K562 (cell line): Measurements from ENCODE around the gene AP1AR. TPM values are rescaled to one million over a fixed set of nuclear protein-coding genes. Genes with fewer than 3 reads are reported as not detected.

ENCODE experiments used
- ATAC-seq: fragments of 200-7000 bp; cut with Tn5 transposase; 3 replicates; pipeline ENCODE4 v1.9.1; 2020; ENCODE audit warnings: moderate library complexity
- BruUV-seq: library from RNA; stranded (reverse); fragments of 400-500 nt; replicated peaks from 2 replicates; lab custom pipeline; 2021; lab: Mats Ljungman, UMichigan
- CTCF ChIA-PET: fragments of 300-600 bp; formaldehyde crosslinking; extraction: SDS; loops from one replicate; lab custom pipeline; 2021; ENCODE audit warnings: low intra/inter-chr PET ratio; lab: Yijun Ruan, JAX
- POLR2A ChIA-PET: fragments of 300-600, 350-650 bp; sonication (Branson Sonifier 250); formaldehyde crosslinking; extraction: SDS; loops from one replicate; lab custom pipeline; 2021; ENCODE audit warnings: antibody characterized with exemption, inconsistent platforms; lab: Yijun Ruan, JAX
- DNase-seq, 4 experiments: peaks; one replicate each; pipeline versions ENCODE4 v3.0.0 to v3.0.0-alpha.2; 2011 to 2018; ENCODE audit warnings: low spot score in 3 of 4, mixed read lengths in 3 of 4; ENCODE audit errors: extremely low read depth in 1 of 4
- FAIRE-seq: peaks from 2 replicates; lab custom pipeline; 2011; peaks lifted over from hg19 to GRCh38; lab: Jason Lieb, UNC
- H2AFZ ChIP-seq: 2 replicates; pipeline ENCODE4 v1.6.0; 2011; ENCODE audit warnings: low read depth, low read length, control low read depth, inconsistent platforms
- H3K27ac ChIP-seq: fragments of 200-600 bp; 3 replicates; pipeline ENCODE4 v1.8.0; 2011; ENCODE audit warnings: low read depth, mild to moderate bottlenecking, control low read depth, inconsistent platforms, low read length, moderate library complexity, mixed read lengths; ENCODE audit errors: extremely low read depth
- H3K27me3 ChIP-seq, 2 experiments: fragments of 300-600 bp in 1 of 2; 2 replicates in 1 of 2; 3 replicates in 1 of 2; pipeline versions ENCODE4 v1.6.0 to v1.8.0; 2011; ENCODE audit warnings: inconsistent platforms in 2 of 2, low read length in 2 of 2, mild to moderate bottlenecking in 1 of 2, mixed read lengths in 1 of 2, moderate library complexity in 1 of 2; ENCODE audit not compliant: control insufficient read depth in 2 of 2, insufficient read depth in 2 of 2
- H3K36me3 ChIP-seq: fragments of 300-600 bp; 3 replicates; pipeline ENCODE4 v1.8.0; 2011; ENCODE audit warnings: mild to moderate bottlenecking, low read length, inconsistent platforms; ENCODE audit not compliant: control insufficient read depth, insufficient read depth
- H3K4me1 ChIP-seq, 2 experiments: fragments of 200-600 bp in 1 of 2; replicated peaks in 1 of 2; 2 replicates in 1 of 2; 3 replicates in 1 of 2; pipeline versions ENCODE4 v1.5.1 to v1.8.0; 2011; ENCODE audit warnings: inconsistent platforms in 2 of 2, low read length in 2 of 2, mild to moderate bottlenecking in 1 of 2, mixed read lengths in 1 of 2, moderate library complexity in 1 of 2; ENCODE audit not compliant: control insufficient read depth in 2 of 2, insufficient read depth in 2 of 2
- H3K4me2 ChIP-seq: 2 replicates; pipeline ENCODE4 v1.6.1; 2011; ENCODE audit warnings: low read length, control low read depth, inconsistent platforms, mixed read lengths; ENCODE audit not compliant: insufficient read depth
- H3K4me3 ChIP-seq: fragments of 200-600 bp; sonication (generic), shearing (Covaris generic); 2 replicates; pipeline ENCODE4 v1.5.1; 2016; ENCODE audit warnings: control low read depth, inconsistent platforms
- H3K79me2 ChIP-seq: fragments of 200-600 bp; 3 replicates; pipeline ENCODE4 v1.8.0; 2011; ENCODE audit warnings: low read length, inconsistent platforms; ENCODE audit not compliant: control insufficient read depth, insufficient read depth
- H3K9ac ChIP-seq, 2 experiments: 2 replicates each; pipeline versions ENCODE4 v1.6.0 to v1.6.1; 2011; ENCODE audit warnings: low read depth in 2 of 2, low read length in 2 of 2, control low read depth in 1 of 2, inconsistent platforms in 1 of 2, mild to moderate bottlenecking in 1 of 2, mixed read lengths in 1 of 2; ENCODE audit not compliant: insufficient read depth in 1 of 2
- H3K9me1 ChIP-seq: one replicate; pipeline ENCODE4 v1.6.0; 2011; ENCODE audit warnings: inconsistent platforms, mild to moderate bottlenecking, low read length, moderate library complexity; ENCODE audit not compliant: control insufficient read depth, insufficient read depth
- H3K9me3 ChIP-seq: replicated peaks from 2 replicates; pipeline ENCODE4 v1.5.1; 2011; ENCODE audit warnings: low read depth, low read length, inconsistent platforms; ENCODE audit not compliant: control insufficient read depth, insufficient read depth
- H4K20me1 ChIP-seq: replicated peaks from 2 replicates; pipeline ENCODE4 v1.6.1; 2011; ENCODE audit warnings: low read length, inconsistent platforms, mixed read lengths; ENCODE audit not compliant: control insufficient read depth, insufficient read depth
- CTCFL ChIP-seq: IDR thresholded peaks from 2 replicates; pipeline ENCODE4 v1.6.1; 2011; ENCODE audit warnings: borderline replicate concordance, low read depth, mild to moderate bottlenecking, moderate library complexity, low read length; ENCODE audit not compliant: insufficient read depth, poor library complexity, severe bottlenecking
- ETV1 ChIP-seq: fragments of 450-650 bp; conservative IDR thresholded peaks from 2 replicates; pipeline ENCODE4 v1.6.1; 2016; ENCODE audit warnings: missing genetic modification characterization, control low read depth, low read depth, missing compliant biosample characterization
- GTF2A2 ChIP-seq: IDR thresholded peaks from 2 replicates; pipeline ENCODE4 v1.6.1; 2016; ENCODE audit warnings: mild to moderate bottlenecking, missing genetic modification characterization, missing compliant biosample characterization
- GTF2F1 ChIP-seq: IDR thresholded peaks from 2 replicates; pipeline ENCODE4 v1.6.1; 2011; ENCODE audit warnings: low read depth, low read length, improper control_type of control experiment
- HINFP ChIP-seq: fragments of 450-650 bp; conservative IDR thresholded peaks from 2 replicates; pipeline ENCODE4 v1.6.1; 2016; ENCODE audit warnings: missing genetic modification characterization, low read depth, mild to moderate bottlenecking, control low read depth, missing compliant biosample characterization
- HOXB6 ChIP-seq: fragments of 250-450 bp; sonication (Bioruptor Pico); IDR thresholded peaks from 2 replicates; pipeline ENCODE4 v1.5.1; 2022; ENCODE audit warnings: mild to moderate bottlenecking, borderline replicate concordance
- KAT2B ChIP-seq: IDR thresholded peaks from one replicate; pipeline ENCODE4 v1.6.1; 2012; ENCODE audit warnings: low read depth, mild to moderate bottlenecking, control low read depth, inconsistent platforms, low read length, moderate library complexity
- MXD1 ChIP-seq: fragments of 250-450 bp; sonication (Bioruptor Pico); IDR thresholded peaks from 2 replicates; pipeline ENCODE4 v1.8.0; 2021; ENCODE audit warnings: borderline replicate concordance, mild to moderate bottlenecking, moderate library complexity; ENCODE audit not compliant: poor library complexity, severe bottlenecking
- PCBP1 ChIP-seq: fragments of 200-400 bp; formaldehyde crosslinking; IDR thresholded peaks from 2 replicates; pipeline ENCODE4 v1.6.1; 2018; ENCODE audit warnings: mild to moderate bottlenecking, low read depth, low read length; ENCODE audit not compliant: poor library complexity, severe bottlenecking
- PREB ChIP-seq: sonication (generic); formaldehyde crosslinking; IDR thresholded peaks from 2 replicates; pipeline ENCODE4 v1.8.1; 2023; ENCODE audit warnings: mild to moderate bottlenecking, missing genetic modification reagents
- ZNF175 ChIP-seq: fragments of 200-800 bp; sonication (Bioruptor generic); IDR thresholded peaks from 2 replicates; pipeline ENCODE4 v1.6.1; 2016; ENCODE audit warnings: low read depth, mild to moderate bottlenecking, missing genetic modification characterization, missing compliant biosample characterization
- ZNF274 ChIP-seq: IDR thresholded peaks from 2 replicates; pipeline ENCODE4 v1.6.1; 2011; ENCODE audit warnings: low read depth, mild to moderate bottlenecking, low read length, moderate library complexity, borderline replicate concordance
- ZNF445 ChIP-seq: fragments of 250-450 bp; sonication (Bioruptor Pico); IDR thresholded peaks from 2 replicates; pipeline ENCODE4 v1.4.0; 2020; ENCODE audit warnings: low read depth, mild to moderate bottlenecking, moderate library complexity
- ZNF639 ChIP-seq, 2 experiments: fragments of 200-800 bp in 1 of 2; sonication (Bioruptor generic) in 1 of 2; sonication (generic) in 1 of 2; formaldehyde crosslinking in 1 of 2; IDR thresholded peaks in 1 of 2; conservative IDR thresholded peaks in 1 of 2; 2 replicates each; pipeline versions ENCODE4 v1.5.0 to v1.6.1; 2016 to 2020; ENCODE audit warnings: missing compliant biosample characterization in 1 of 2, missing genetic modification characterization in 1 of 2, missing genetic modification reagents in 1 of 2
- WGBS: fragments of 100-300 bp; shearing (Covaris generic); methylation state at CpG from one replicate; pipeline ENCODE4 v1.1.6; 2016; ENCODE audit warnings: low coverage, mixed read lengths; ENCODE audit not compliant: insufficient coverage; ENCODE audit errors: missing lambda C conversion rate; 5-methylcytosine and 5-hydroxymethylcytosine counted together
- in situ Hi-C: fragments of 300-500 bp; cut with MboI; formaldehyde crosslinking; loops from 4 replicates; pipeline ENCODE4 v1.15.0; 2018; ENCODE audit warnings: inconsistent platforms, mixed read lengths
- intact Hi-C: fragments of 100-400 bp; cut with micrococcal nuclease; formaldehyde crosslinking; loops from 2 replicates; pipeline ENCODE4 v1.14.2; 2022
- polyA plus RNA-seq, 8 experiments: library from polyadenylated mRNA; depleted of rRNA in 4 of 8; stranded (reverse) in 5 of 8; unstranded in 3 of 8; fragments of >200 nt; fragmentation: Nextera tagmentation in 2 of 8; fragmentation: Illumina TruSeq in 1 of 8; extraction: Ambion mirVana in 2 of 8; extraction: Trizol in 1 of 8; gene quantifications; 2 replicates each; pipeline versions ENCODE4 v1.2.1 to v1.2.3, GENCODE V29; 2011 to 2014; ENCODE audit warnings: inconsistent platforms in 1 of 8, missing spikeins in 1 of 8
- total RNA-seq, 7 experiments: library from RNA; depleted of rRNA in 6 of 7; stranded (reverse); fragments of >200 nt in 6 of 7; fragmentation: Illumina TruSeq in 2 of 7; extraction: Trizol in 2 of 7; gene quantifications; 2 replicates each; pipeline versions ENCODE4 v1.2.1 to v1.2.3, GENCODE V29; 2011 to 2021; ENCODE audit warnings: low replicate concordance in 1 of 7

The AP1AR gene
- total and polyA plus RNA-seq, 9 of the 15 experiments (the other 6 are each of a cell fraction or from before 2014, with no cell fraction given): 2.6 to 20.7 (median 12.2) TPM

- CTCF ChIA-PET: interaction anchor here (0.7 kb wide), 1 partner anchor 131 kb away, joined by 3 read pairs; no protein-coding TSS in a partner anchor
- BruUV-seq: no TSS peak
- FAIRE-seq (no peak), ATAC-seq (no peak), DNase-seq (no peak)
- POLR2A ChIA-PET: no interaction called here
- Histone ChIP-seq H4K20me1 (no peaks in the 10 kb centered on the region), H3K9me1 (no peaks in the 10 kb centered on the region), H3K36me3 (peaks cover 19% of the 10 kb centered on the region; the same call in 1 of the 3 replicates), H3K9me3 (no peaks in the 10 kb centered on the region), H3K27ac (no peak overlapping the region), H3K79me2 (no peaks in the 10 kb centered on the region), H3K4me1 (no peaks in the 10 kb centered on the region), H3K4me2 (no peak overlapping the region), H2AFZ (no peak overlapping the region), H3K9ac (no peak overlapping the region), H3K4me3 (no peak overlapping the region), H3K27me3 (no peaks in the 10 kb centered on the region)
- in situ Hi-C loops: no loop called here
- intact Hi-C loops: no loop called here
- 94% methylated on average over 7 of the region's 8 CpGs for WGBS
- TF ChIP-seq PREB (CRISPR knock-in tag): no peak
- TF ChIP-seq ZNF175 (CRISPR knock-in tag): no peak
- no peak for TF ChIP-seq HOXB6 (CRISPR knock-in tag)
- no peak for TF ChIP-seq MXD1
- TF ChIP-seq ZNF274: no peak
- no peak for TF ChIP-seq HINFP
- no peak for TF ChIP-seq ZNF445 (CRISPR knock-in tag)
- TF ChIP-seq GTF2F1: no peak
- no peak for TF ChIP-seq KAT2B
- TF ChIP-seq CTCFL: no peak
- TF ChIP-seq ZNF639 (CRISPR knock-in tag; conservative IDR thresholded peaks at IDR 0.05 in 1 of 2, IDR thresholded peaks at IDR 0.05 in 1 of 2): no peak
- no peak for TF ChIP-seq GTF2A2
- no peak for TF ChIP-seq PCBP1
- no peak for TF ChIP-seq ETV1 (tag)
Measured at GRCh38 chr4:112190684-112191083, 40.9 kb upstream of the AP1AR start.
